ENCODE data around the gene PCDHAC2. TPM values are rescaled to one million over a fixed set of nuclear protein-coding genes. Genes with fewer than 3 reads are reported as not detected.

The PCDHAC2 gene, protein sequence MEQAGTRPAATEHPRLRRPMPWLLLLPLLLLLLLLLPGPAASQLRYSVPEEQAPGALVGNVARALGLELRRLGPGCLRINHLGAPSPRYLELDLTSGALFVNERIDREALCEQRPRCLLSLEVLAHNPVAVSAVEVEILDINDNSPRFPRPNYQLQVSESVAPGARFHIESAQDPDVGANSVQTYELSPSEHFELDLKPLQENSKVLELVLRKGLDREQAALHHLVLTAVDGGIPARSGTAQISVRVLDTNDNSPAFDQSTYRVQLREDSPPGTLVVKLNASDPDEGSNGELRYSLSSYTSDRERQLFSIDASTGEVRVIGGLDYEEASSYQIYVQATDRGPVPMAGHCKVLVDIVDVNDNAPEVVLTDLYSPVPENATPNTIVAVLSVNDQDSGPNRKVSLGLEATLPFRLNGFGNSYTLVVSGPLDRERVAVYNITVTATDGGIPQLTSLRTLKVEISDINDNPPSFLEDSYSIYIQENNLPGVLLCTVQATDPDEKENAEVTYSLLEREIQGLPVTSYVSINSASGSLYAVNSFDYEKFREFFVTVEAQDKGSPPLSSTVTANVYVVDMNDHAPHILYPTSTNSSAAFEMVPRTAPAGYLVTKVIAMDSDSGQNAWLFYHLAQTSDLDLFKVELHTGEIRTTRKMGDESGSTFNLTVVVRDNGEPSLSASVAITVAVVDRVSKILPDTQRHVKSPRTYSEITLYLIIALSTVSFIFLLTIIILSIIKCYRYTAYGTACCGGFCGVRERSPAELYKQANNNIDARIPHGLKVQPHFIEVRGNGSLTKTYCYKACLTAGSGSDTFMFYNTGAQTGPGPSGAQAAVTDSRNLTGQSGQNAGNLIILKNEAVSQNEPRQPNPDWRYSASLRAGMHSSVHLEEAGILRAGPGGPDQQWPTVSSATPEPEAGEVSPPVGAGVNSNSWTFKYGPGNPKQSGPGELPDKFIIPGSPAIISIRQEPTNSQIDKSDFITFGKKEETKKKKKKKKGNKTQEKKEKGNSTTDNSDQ
- total RNA-seq = 1 to 10 TPM in 1 of 2 donors, under 1 TPM in 1; 0.49 to 2.4 TPM
- 1.8 TPM for polyA plus RNA-seq (2013, experiment 1 of 2)
- 1.5 TPM for polyA plus RNA-seq (2013, experiment 2 of 2)
- long read RNA-seq, experiment 1 = 0 reads
- long read RNA-seq, experiment 2 = 0 reads
- long read RNA-seq, experiment 3, full-length matches to known transcripts = 1 of 2 reads
- long read RNA-seq, experiment 3, partial matches to known transcripts = 0 of 2 reads
- long read RNA-seq, experiment 3, other reads (novel, unspliced or antisense) = 1 of 2 reads
- long read RNA-seq, experiment 4 = 0 reads

DNA sequence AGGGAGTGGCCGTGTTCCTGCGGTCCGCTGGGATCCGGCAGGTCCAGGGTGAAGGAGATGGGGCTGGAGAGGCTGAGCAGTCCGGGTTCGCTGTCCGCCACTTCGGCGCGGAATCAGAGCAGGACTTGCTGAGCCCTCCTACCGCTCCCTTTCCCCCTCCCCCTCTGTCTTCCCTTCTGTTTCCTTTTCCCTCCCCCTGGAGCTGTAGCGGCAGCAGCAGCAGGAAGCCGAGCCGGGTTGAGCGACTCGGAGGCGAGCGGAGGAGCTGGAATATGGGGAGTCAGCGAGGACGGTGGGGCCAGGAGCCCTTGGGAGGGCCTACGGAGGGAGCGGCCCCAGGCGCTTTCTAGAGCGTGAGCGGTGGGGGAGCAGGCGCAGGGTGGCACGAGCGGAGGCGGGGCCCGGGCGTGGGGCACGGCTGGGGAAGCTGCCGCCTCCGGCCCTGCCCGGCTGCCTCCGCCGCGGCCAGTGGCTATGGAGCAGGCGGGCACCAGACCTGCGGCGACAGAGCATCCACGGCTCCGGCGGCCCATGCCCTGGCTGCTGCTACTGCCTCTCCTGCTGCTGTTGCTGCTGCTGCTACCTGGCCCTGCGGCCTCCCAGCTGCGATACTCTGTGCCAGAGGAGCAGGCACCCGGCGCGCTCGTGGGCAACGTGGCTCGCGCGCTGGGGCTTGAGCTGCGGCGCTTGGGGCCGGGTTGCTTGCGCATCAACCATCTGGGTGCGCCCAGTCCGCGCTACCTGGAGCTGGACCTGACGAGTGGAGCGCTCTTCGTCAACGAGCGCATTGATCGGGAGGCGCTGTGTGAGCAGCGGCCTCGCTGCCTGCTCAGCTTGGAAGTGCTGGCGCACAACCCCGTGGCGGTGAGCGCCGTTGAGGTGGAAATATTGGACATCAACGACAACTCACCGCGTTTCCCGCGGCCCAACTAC is at the start of gene PCDHAC2:
TSS of gene PCDHAC2 (plus strand) at position 184 of the 933 bp plus-strand sequence. CDS start at position 475, 291 bp downstream.
- Histone ChIP-seq H3K9me3 (ENCODE audit: control insufficient read depth, low read length) (no peaks in the 10 kb centered on the region), H3K27me3 (ENCODE audit: control insufficient read depth, insufficient read depth, low read length, poor library complexity, severe bottlenecking) (peaks cover 49% of the 10 kb centered on the region), H3K4me3 (ENCODE audit: low read length) (peak within 1 kb of the TSS; percentile 84), H3K4me1 (ENCODE audit: control insufficient read depth, insufficient read depth, low read length) (no peaks in the 10 kb centered on the region), H3K36me3 (ENCODE audit: control insufficient read depth, insufficient read depth, low read length) (no peaks in the 10 kb centered on the region), H3K9ac (ENCODE audit: extremely low read depth, low read length, poor library complexity, severe bottlenecking) (no peak within 1 kb of the TSS), H3K27ac (ENCODE audit: low read depth, low read length) (no peak within 1 kb of the TSS)
- Mint-ChIP-seq H3K36me3 (ENCODE audit: low read depth) (peaks cover 4% of the 10 kb centered on the region), H3K27ac (no peak within 1 kb of the TSS), H3K4me1 (peaks cover 5% of the 10 kb centered on the region), H3K4me3 (peak within 1 kb of the TSS; percentile 77), H3K9me3 (no peaks in the 10 kb centered on the region), H3K27me3 (ENCODE audit: insufficient read depth) (peaks cover 45% of the 10 kb centered on the region)
- 1% methylated on average over 50 to 80 of the region's 80 CpGs for WGBS, 2 experiments (ENCODE audit: insufficient coverage in 1 of 2, insufficient read length in 1 of 2)
- TF ChIP-seq, protein P1, sequence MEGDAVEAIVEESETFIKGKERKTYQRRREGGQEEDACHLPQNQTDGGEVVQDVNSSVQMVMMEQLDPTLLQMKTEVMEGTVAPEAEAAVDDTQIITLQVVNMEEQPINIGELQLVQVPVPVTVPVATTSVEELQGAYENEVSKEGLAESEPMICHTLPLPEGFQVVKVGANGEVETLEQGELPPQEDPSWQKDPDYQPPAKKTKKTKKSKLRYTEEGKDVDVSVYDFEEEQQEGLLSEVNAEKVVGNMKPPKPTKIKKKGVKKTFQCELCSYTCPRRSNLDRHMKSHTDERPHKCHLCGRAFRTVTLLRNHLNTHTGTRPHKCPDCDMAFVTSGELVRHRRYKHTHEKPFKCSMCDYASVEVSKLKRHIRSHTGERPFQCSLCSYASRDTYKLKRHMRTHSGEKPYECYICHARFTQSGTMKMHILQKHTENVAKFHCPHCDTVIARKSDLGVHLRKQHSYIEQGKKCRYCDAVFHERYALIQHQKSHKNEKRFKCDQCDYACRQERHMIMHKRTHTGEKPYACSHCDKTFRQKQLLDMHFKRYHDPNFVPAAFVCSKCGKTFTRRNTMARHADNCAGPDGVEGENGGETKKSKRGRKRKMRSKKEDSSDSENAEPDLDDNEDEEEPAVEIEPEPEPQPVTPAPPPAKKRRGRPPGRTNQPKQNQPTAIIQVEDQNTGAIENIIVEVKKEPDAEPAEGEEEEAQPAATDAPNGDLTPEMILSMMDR (conservative IDR thresholded peaks at IDR 0.05) = no peak
- peak; percentile 89 for DNase-seq

DNA sequence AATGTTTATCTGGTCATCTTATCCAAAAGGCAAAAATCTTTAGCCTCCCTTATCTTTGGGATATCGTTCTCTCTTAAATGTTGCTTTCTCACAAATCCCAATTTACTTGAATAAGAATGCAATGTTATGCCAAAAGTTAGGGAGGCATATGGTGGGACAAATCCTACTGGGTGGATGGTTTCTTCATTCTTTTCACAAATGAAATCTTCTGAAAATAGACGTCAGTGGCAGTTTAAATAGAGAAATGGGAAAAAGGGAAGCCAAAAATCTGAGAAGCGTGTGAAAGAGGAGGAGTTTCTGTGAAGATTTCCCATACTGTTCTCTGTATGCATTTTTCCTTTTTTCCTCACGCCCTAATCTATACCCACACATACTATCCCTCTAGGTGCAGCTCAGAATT is 42.7 kb upstream of the PCDHAC2 start:
- H3K4me1 Mint-ChIP-seq = peaks cover 20% of the 10 kb centered on the region
- H3K9me3 Mint-ChIP-seq = no peaks in the 10 kb centered on the region
- 90 to 100% methylated on average over 2 to 4 of the region's 4 CpGs for WGBS, 2 experiments (ENCODE audit: insufficient coverage in 1 of 2, insufficient read length in 1 of 2)

More for the DNA sequence above, 42.7 kb upstream of the PCDHAC2 start:
- H3K36me3 Mint-ChIP-seq (ENCODE audit: low read depth) = no peaks in the 10 kb centered on the region
- peaks cover 34% of the 10 kb centered on the region for H3K27me3 Mint-ChIP-seq (ENCODE audit: insufficient read depth)
- no peak overlapping the region for H3K4me3 Mint-ChIP-seq
- no peak for DNase-seq
- no peak overlapping the region for H3K4me3 ChIP-seq (ENCODE audit: low read length)
- no peak overlapping the region for H3K27ac ChIP-seq (ENCODE audit: low read depth, low read length)
- no peaks in the 10 kb centered on the region for H3K36me3 ChIP-seq (ENCODE audit: control insufficient read depth, insufficient read depth, low read length)
- H3K27me3 ChIP-seq (ENCODE audit: control insufficient read depth, insufficient read depth, low read length, poor library complexity, severe bottlenecking) = peaks cover 29% of the 10 kb centered on the region
- no peaks in the 10 kb centered on the region for H3K4me1 ChIP-seq (ENCODE audit: control insufficient read depth, insufficient read depth, low read length)
- H3K9ac ChIP-seq (ENCODE audit: extremely low read depth, low read length, poor library complexity, severe bottlenecking) = no peak overlapping the region
- no peaks in the 10 kb centered on the region for H3K9me3 ChIP-seq (ENCODE audit: control insufficient read depth, low read length)
- no peak overlapping the region for H3K27ac Mint-ChIP-seq
- TF ChIP-seq, protein P1 (conservative IDR thresholded peaks at IDR 0.05) = no peak

Data from endodermal cell (in vitro differentiated cells).